Brain microvascular endothelial cell (primary cell): ENCODE measurements around the gene ABCA7.

Experiments
- DNase-seq: peaks from one replicate; pipeline ENCODE4 v3.0.0-alpha.2; 2020
- H3K27ac ChIP-seq: fragments of 250-450 bp; sonication (Bioruptor Pico); 2 replicates; pipeline ENCODE4 v1.5.1; 2020; ENCODE audit warnings: mild to moderate bottlenecking, moderate library complexity
- H3K27me3 ChIP-seq: fragments of 250-450 bp; sonication (Bioruptor Pico); replicated peaks from 2 replicates; pipeline ENCODE4 v1.5.1; 2020; ENCODE audit warnings: mild to moderate bottlenecking
- H3K36me3 ChIP-seq: fragments of 250-450 bp; sonication (Bioruptor Pico); replicated peaks from 2 replicates; pipeline ENCODE4 v1.5.1; 2020; ENCODE audit warnings: mild to moderate bottlenecking
- H3K4me3 ChIP-seq: 2 replicates; pipeline ENCODE4 v1.5.1; 2011; ENCODE audit warnings: low read depth, mild to moderate bottlenecking, control low read depth, low read length, moderate library complexity
- in situ Hi-C: cut with HindIII; loops from 2 replicates; pipeline ENCODE4 v1.10.0; 2017; ENCODE audit warnings: low sequenced_read_pairs, low pct_ligation_motif_present
- TF ChIP-seq, protein P1 (sequence below): IDR thresholded peaks from 2 replicates; pipeline ENCODE4 v1.5.1; 2011; ENCODE audit warnings: low read depth, mild to moderate bottlenecking, moderate library complexity, low read length, control low read depth, inconsistent platforms; ENCODE audit errors: missing control alignments

ABCA7 gene

DNA sequence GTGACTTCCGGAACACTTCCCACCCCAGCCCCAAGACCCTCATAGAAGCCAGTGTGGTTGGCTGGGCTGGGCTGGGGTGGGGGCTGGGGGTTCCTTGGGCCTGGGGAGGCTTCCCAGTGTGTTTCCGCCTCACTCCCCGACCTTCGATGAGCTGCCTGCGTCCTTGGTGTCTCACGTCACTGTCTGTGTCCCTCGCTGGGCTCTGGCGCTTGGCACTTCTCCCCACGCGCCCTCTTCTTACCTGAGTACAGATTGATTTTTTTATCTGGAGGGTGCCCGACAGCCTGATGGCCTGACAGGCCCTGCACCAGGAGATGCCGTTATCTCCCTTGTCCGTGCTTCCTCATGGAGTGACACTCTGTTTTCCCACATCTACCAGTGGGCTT lies 47.2 kb upstream of the ABCA7 start:
- in situ Hi-C loops: no loop called here
- no peak overlapping the region for H3K27ac ChIP-seq
- no peak for DNase-seq
- peaks cover 31% of the 10 kb centered on the region for H3K36me3 ChIP-seq
- no peak overlapping the region for H3K4me3 ChIP-seq
- TF ChIP-seq, protein P1, sequence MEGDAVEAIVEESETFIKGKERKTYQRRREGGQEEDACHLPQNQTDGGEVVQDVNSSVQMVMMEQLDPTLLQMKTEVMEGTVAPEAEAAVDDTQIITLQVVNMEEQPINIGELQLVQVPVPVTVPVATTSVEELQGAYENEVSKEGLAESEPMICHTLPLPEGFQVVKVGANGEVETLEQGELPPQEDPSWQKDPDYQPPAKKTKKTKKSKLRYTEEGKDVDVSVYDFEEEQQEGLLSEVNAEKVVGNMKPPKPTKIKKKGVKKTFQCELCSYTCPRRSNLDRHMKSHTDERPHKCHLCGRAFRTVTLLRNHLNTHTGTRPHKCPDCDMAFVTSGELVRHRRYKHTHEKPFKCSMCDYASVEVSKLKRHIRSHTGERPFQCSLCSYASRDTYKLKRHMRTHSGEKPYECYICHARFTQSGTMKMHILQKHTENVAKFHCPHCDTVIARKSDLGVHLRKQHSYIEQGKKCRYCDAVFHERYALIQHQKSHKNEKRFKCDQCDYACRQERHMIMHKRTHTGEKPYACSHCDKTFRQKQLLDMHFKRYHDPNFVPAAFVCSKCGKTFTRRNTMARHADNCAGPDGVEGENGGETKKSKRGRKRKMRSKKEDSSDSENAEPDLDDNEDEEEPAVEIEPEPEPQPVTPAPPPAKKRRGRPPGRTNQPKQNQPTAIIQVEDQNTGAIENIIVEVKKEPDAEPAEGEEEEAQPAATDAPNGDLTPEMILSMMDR: no peak
- H3K27me3 ChIP-seq: peaks cover 16% of the 10 kb centered on the region

DNA sequence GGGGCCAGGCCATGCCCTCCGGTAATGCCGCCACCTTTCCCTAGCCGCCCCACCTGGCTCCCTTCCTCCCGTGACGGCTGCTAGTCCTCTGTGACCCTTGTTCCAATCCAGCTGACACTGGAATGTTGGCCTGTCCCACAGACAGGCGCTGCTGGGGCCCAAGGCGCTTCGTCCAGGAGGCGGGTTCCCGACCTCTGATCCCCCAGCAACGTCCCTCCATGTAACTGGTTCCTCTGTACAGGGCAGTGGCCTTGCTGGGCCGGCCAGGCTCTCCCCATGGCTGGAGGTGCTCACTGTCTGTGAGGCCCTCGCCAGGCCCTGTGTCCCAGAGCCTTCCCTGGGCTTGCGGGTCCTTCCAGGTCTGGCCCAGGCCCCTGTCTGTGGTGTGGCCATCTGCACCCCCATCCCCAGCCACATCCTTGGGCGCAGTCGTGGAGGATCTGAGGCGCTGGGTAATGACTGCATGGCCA lies 46.5 kb upstream of the ABCA7 start:
- Histone ChIP-seq H3K4me3 (no peak overlapping the region), H3K27ac (no peak overlapping the region), H3K36me3 (peaks cover 29% of the 10 kb centered on the region), H3K27me3 (peaks cover 22% of the 10 kb centered on the region)
- no peak for DNase-seq
- in situ Hi-C loops: no loop called here
- TF ChIP-seq, protein P1: no peak

DNA sequence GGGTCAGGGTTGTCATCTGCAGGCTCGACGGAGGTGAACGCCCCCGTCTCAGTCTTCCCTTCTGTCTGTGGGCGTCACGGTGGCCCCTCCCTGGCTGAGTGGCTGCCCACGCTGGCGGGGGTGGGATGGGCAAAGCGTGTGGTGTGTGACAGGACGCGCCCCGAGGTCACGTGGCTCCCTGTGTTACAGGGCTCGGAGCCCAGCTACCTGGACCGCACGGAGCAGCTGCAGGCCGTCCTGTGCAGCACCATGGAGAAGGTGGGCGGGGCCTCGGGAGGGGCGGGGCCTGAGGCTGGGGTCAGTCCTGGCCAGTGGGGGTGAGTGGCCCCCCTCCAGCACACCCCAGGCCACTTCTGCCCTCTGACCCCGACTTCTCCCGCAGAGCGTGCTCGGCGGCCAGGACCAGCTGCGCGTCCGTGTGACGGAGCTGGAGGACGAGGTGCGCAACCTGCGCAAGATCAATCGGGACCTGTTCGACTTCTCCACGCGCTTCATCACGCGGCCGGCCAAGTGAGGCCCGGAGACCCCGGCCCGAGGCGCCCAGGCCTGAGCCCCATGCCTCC lies 46.0 kb upstream of the ABCA7 start:
- in situ Hi-C loops: no loop called here
- H3K27me3 ChIP-seq: peaks cover 25% of the 10 kb centered on the region
- DNase-seq: no peak
- TF ChIP-seq, protein P1: no peak
- peaks cover 26% of the 10 kb centered on the region for H3K36me3 ChIP-seq
- H3K27ac ChIP-seq: no peak overlapping the region
- no peak overlapping the region for H3K4me3 ChIP-seq

DNA sequence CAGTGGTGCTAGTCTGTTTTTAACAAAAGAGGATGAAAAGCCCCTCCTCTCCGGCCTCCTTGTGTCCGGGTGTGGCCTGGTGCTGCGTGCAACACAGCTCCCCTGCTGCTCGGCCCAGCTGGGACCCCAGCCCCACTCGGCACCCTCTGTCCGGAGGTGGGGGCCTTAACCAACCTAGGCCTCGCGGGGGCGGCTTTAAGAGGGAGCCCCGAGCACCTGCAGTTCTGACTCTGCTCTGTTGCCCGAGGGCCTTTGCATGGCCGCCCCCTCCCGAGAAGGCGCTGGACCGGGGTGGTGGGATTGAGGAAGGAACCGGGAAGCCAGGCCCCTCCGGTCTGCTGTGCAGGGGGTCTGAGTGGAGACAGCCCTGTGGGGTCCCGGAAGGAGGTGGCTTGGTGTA lies 45.4 kb upstream of the ABCA7 start:
- in situ Hi-C loops: no loop called here
- no peak for DNase-seq
- no peak overlapping the region for H3K27ac ChIP-seq
- TF ChIP-seq, protein P1: no peak
- H3K36me3 ChIP-seq: peaks cover 26% of the 10 kb centered on the region
- peaks cover 30% of the 10 kb centered on the region for H3K27me3 ChIP-seq
- no peak overlapping the region for H3K4me3 ChIP-seq

DNA sequence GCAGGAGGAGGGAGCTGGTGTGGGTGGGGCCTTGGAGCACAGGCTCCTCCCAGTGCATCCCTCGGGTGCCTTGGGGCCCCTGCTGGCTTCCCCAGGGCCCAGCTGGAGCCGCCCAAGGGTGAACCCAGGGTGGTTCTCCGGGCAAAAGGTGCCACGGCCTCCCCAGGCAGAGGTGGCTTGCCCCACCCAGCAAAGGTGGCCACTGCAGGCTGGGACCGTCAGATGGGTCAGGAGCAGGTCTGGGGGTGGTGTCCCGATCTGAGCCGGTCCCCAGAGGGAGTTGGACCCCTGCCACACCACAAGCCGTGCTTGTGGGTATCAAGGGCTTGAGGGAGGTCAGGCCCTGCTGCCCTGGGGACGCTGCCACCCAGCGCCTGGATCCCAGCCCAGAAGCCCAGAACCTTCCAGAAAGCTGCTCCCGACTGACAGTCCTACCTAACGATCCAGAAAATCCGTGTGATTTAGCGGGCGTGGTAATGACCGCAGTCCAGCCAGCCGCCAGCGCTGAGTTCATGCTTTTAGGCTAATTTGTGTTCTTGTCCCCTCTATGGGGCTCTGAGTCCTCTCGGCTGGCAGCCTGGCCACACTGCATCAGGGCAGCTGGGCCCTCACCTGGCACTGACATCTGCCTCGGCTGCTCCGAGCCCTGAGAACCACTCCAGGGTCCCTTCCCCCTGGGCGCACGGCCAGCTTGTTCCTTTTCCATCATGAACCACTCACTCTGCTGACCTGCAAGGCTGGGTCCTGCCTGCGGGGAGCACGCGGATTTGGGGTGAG lies 44.7 kb upstream of the ABCA7 start:
- TF ChIP-seq, protein P1: no peak
- H3K4me3 ChIP-seq: no peak overlapping the region
- H3K27me3 ChIP-seq: peaks cover 37% of the 10 kb centered on the region
- in situ Hi-C loops: no loop called here
- no peak overlapping the region for H3K27ac ChIP-seq
- H3K36me3 ChIP-seq: peaks cover 25% of the 10 kb centered on the region
- no peak for DNase-seq
